HepG2 (cell line): ENCODE data around the gene USP9X. TPM values are rescaled to one million over a fixed set of nuclear protein-coding genes. Genes with fewer than 3 reads are reported as not detected.

Experiments
- ARID4A ChIP-seq: sonication (generic); formaldehyde crosslinking; IDR thresholded peaks from 2 replicates; pipeline ENCODE4 v1.5.0; 2020; ENCODE audit warnings: mild to moderate bottlenecking, missing genetic modification reagents, borderline replicate concordance
- GABPA ChIP-seq, 2 experiments: IDR thresholded peaks; 2 replicates each; pipeline ENCODE4 v1.6.1; 2011 to 2016; ENCODE audit warnings: low read depth in 2 of 2, low read length in 1 of 2, missing biosample characterization in 1 of 2, missing genetic modification characterization in 1 of 2
- HOXA5 ChIP-seq: sonication (generic); formaldehyde crosslinking; IDR thresholded peaks from 2 replicates; pipeline ENCODE4 v1.4.0; 2020; ENCODE audit warnings: missing genetic modification reagents
- RBM22 ChIP-seq: fragments of 200-400 bp; formaldehyde crosslinking; optimal IDR thresholded peaks from 2 replicates; pipeline ENCODE3; 2017; ENCODE audit warnings: mild to moderate bottlenecking, low read length, moderate library complexity
- REST ChIP-seq, 2 experiments: IDR thresholded peaks; 2 replicates each; pipeline ENCODE4 v1.6.1; 2011 to 2012; ENCODE audit warnings: low read length in 2 of 2, borderline replicate concordance in 1 of 2, low read depth in 1 of 2, mild to moderate bottlenecking in 1 of 2, moderate library complexity in 1 of 2
- SAP130 ChIP-seq: IDR thresholded peaks from 2 replicates; pipeline ENCODE4 v1.6.1; 2016; ENCODE audit warnings: low read depth
- SRSF1 ChIP-seq: fragments of 200-400 bp; formaldehyde crosslinking; optimal IDR thresholded peaks from 2 replicates; pipeline ENCODE3; 2017; ENCODE audit warnings: mild to moderate bottlenecking, low read depth, low read length, moderate library complexity
- USF2 ChIP-seq, 2 experiments: sonication (generic) in 1 of 2; formaldehyde crosslinking in 1 of 2; IDR thresholded peaks; 2 replicates each; pipeline versions ENCODE4 v1.5.1 to v1.6.1; 2011 to 2020; ENCODE audit warnings: borderline replicate concordance in 1 of 2, low read depth in 1 of 2, low read length in 1 of 2, mild to moderate bottlenecking in 1 of 2, missing genetic modification reagents in 1 of 2, moderate library complexity in 1 of 2
- ZFP82 ChIP-seq: sonication (generic); formaldehyde crosslinking; IDR thresholded peaks from 2 replicates; pipeline ENCODE4 v1.5.1; 2020; ENCODE audit warnings: mild to moderate bottlenecking, missing genetic modification reagents, borderline replicate concordance
- ZFX ChIP-seq: sonication (generic); formaldehyde crosslinking; IDR thresholded peaks from 2 replicates; pipeline ENCODE4 v1.4.0; 2020; ENCODE audit warnings: mild to moderate bottlenecking, low read depth, missing genetic modification reagents, moderate library complexity
- ZGPAT ChIP-seq: IDR thresholded peaks from 2 replicates; pipeline ENCODE4 v1.6.1; 2016; ENCODE audit warnings: mild to moderate bottlenecking
- ZNF143 ChIP-seq: sonication (generic); formaldehyde crosslinking; IDR thresholded peaks from 2 replicates; pipeline ENCODE4 v1.4.0; 2020; ENCODE audit warnings: missing genetic modification reagents
- ZNF354B ChIP-seq: sonication (generic); formaldehyde crosslinking; IDR thresholded peaks from 2 replicates; pipeline ENCODE4 v1.8.0; 2022; ENCODE audit warnings: mild to moderate bottlenecking, missing genetic modification reagents
- ZNF496 ChIP-seq: sonication (generic); formaldehyde crosslinking; IDR thresholded peaks from 2 replicates; pipeline ENCODE4 v1.8.1; 2023; ENCODE audit warnings: mild to moderate bottlenecking, moderate library complexity, missing genetic modification reagents; ENCODE audit not compliant: insufficient replicate concordance
- ZNF788 ChIP-seq: sonication (generic); formaldehyde crosslinking; IDR thresholded peaks from 2 replicates; pipeline ENCODE4 v1.5.0; 2020; ENCODE audit warnings: mild to moderate bottlenecking, missing genetic modification reagents, borderline replicate concordance
- ZNF83 ChIP-seq: sonication (generic); formaldehyde crosslinking; IDR thresholded peaks from 2 replicates; pipeline ENCODE4 v1.4.0; 2020; ENCODE audit warnings: missing genetic modification reagents, mild to moderate bottlenecking, borderline replicate concordance
- polyA plus RNA-seq, 8 experiments: library from polyadenylated mRNA; depleted of rRNA in 3 of 8; stranded (reverse) in 7 of 8; unstranded in 1 of 8; fragments of >200 nt; fragmentation: Illumina TruSeq in 4 of 8; extraction: Trizol in 4 of 8; gene quantifications; 2 replicates each; pipeline versions ENCODE4 v1.2.1 to v1.2.3, GENCODE V29; 2011 to 2016; ENCODE audit warnings: low read depth in 4 of 8, missing spikeins in 1 of 8, mixed read lengths in 1 of 8; ENCODE audit not compliant: insufficient read depth in 1 of 8
- total RNA-seq, 5 experiments: library from RNA; depleted of rRNA; stranded (reverse); fragments of >200 nt; fragmentation: Illumina TruSeq; extraction: Trizol; gene quantifications; 2 replicates each; pipeline ENCODE4 v1.2.3, GENCODE V29; 2016; ENCODE audit warnings: low read depth in 1 of 5

The USP9X gene
- total and polyA plus RNA-seq, 2 of the 13 experiments (the other 11 are each of a cell fraction or from before 2014, with no cell fraction given), result 22.2 to 40.5 TPM

GRCh38 chrX:41085878-41086626, 807 bp downstream of the USP9X start (continued):
- TF ChIP-seq USF2 (IDR thresholded peaks at IDR 0.05; ENCODE audit: low read depth, low read length), result no peak
- TF ChIP-seq USF2 (CRISPR knock-in tag; IDR thresholded peaks at IDR 0.05; ENCODE audit: borderline replicate concordance), result no peak
- peak; percentile 4 for TF ChIP-seq SRSF1
- TF ChIP-seq ZNF83, result no peak
- TF ChIP-seq ZFP82, result 0 out of 2 replicates have a peak, but pooled peaks have one; percentile 31
- TF ChIP-seq ZNF496 (CRISPR knock-in tag), result no peak
- no peak for TF ChIP-seq ZNF143 (CRISPR knock-in tag)
- TF ChIP-seq REST (IDR thresholded peaks at IDR 0.05; ENCODE audit: borderline replicate concordance in 1 of 2, low read depth in 1 of 2, low read length in 2 of 2), result no peak
- no peak for TF ChIP-seq ZGPAT (CRISPR knock-in tag)
- TF ChIP-seq HOXA5 (CRISPR knock-in tag), result no peak
- no peak for TF ChIP-seq ZNF788
- TF ChIP-seq RBM22, result no peak
- no peak for TF ChIP-seq ZNF354B
- TF ChIP-seq ARID4A (CRISPR knock-in tag), result peak; percentile 54; the same call in 1 of the 2 replicates
- peak; percentile 66 for TF ChIP-seq ZFX (CRISPR knock-in tag)
- TF ChIP-seq SAP130 (CRISPR knock-in tag), result peak; percentile 63; the same call in 1 of the 2 replicates
- TF ChIP-seq GABPA (IDR thresholded peaks at IDR 0.05; ENCODE audit: low read depth, low read length), result 0 out of 2 replicates have a peak, but pooled peaks have one; percentile 10
- TF ChIP-seq GABPA (CRISPR knock-in tag; IDR thresholded peaks at IDR 0.05; ENCODE audit: low read depth), result no peak
